ENCODE results near the gene SHISA8.

Gene SHISA8

GRCh38 chr22:41933411-41934177 is 18.7 kb upstream of the SHISA8 start:
- no peak for DNase-seq (ENCODE audit: low read depth)
- no peak for TF ChIP-seq CTCF (IDR thresholded peaks at IDR 0.05; ENCODE audit: control insufficient read depth, extremely low read depth, insufficient read depth)
- no peak overlapping the region for H3K4me3 ChIP-seq (ENCODE audit: low read depth, low read length)

GRCh38 chr22:41932353-41932752 is 17.5 kb upstream of the SHISA8 start:
- no peak for DNase-seq (ENCODE audit: low read depth)
- no peak overlapping the region for H3K4me3 ChIP-seq (ENCODE audit: low read depth, low read length)
- no peak for TF ChIP-seq CTCF (IDR thresholded peaks at IDR 0.05; ENCODE audit: control insufficient read depth, extremely low read depth, insufficient read depth)

- no peak for TF ChIP-seq CTCF (IDR thresholded peaks at IDR 0.05; ENCODE audit: control insufficient read depth, extremely low read depth, insufficient read depth)
- no peak for DNase-seq (ENCODE audit: low read depth)
Observed at GRCh38 chr22:41931701-41932269, 16.9 kb upstream of the SHISA8 start.

DNA sequence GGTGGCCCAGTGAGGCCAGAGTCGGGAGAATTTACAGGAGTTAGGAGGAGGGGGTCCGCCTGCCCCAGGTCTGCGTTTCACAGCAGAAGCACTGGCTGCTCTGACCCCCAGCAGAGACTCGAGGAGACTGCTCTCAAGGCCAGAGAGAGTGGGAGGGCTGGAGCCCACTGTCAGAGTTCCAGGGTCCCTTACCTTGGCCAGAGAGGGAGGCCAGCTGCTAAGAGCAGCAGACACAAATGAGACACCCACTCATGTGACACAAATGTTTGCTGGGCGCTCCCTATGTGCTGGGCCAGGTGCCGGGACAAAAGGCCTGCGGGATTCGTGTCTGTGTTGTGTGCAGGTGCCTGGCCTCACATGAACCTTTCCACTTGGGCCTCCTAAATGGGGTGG is 14.5 kb upstream of the SHISA8 start:
- DNase-seq (ENCODE audit: low read depth), result no peak
- TF ChIP-seq CTCF (IDR thresholded peaks at IDR 0.05; ENCODE audit: control insufficient read depth, extremely low read depth, insufficient read depth), result no peak
- H3K4me3 ChIP-seq (ENCODE audit: low read depth, low read length), result no peak overlapping the region

More at GRCh38 chr22:41931701-41932269, 16.9 kb upstream of the SHISA8 start:
- H3K4me3 ChIP-seq (ENCODE audit: low read depth, low read length), result no peak overlapping the region

DNA sequence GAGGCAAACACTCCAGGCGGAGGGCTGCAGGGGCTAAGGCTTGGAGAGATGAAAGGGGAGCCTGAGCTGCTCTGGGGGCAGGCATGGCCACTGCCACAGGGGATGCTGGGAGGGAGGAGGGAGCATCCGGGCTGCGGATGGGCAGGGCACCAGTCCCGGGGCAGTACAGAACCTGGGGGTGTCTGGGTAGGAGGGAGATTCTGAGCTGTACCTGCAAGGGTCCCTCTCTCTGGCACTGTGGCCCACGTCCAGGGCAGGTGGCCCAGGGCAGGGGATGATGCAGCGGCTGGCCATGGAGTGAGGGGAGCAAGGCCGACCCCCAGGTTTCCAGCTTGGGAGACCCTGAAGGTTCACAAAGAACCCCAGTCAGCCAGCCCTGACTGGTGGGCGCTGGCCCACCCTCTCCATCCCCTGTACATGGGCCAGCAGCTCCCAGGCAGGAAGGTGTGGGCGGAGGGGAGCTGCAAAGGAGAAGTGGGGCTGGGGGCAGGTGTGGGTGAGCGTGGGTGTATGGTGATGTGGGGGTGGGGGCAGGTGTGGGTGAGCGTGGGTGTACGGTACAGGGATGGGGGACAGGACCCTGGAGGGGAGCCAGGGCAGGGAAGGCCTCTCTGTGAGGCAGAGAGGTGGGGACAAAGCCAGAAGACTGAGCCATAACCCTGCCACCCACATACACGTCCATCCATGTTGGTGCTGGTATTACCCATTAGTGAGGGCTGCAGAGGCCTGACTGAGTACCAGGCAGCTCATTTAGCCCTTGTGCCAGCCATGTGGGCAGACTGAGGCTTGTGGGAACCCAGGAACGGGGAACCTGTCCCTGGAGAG is 13.9 kb upstream of the SHISA8 start:
- no peak overlapping the region for H3K4me3 ChIP-seq (ENCODE audit: low read depth, low read length)
- no peak for TF ChIP-seq CTCF (IDR thresholded peaks at IDR 0.05; ENCODE audit: control insufficient read depth, extremely low read depth, insufficient read depth)
- no peak for DNase-seq (ENCODE audit: low read depth)

- TF ChIP-seq CTCF (IDR thresholded peaks at IDR 0.05; ENCODE audit: control insufficient read depth, extremely low read depth, insufficient read depth), result no peak
- DNase-seq (ENCODE audit: low read depth), result no peak
- no peak overlapping the region for H3K4me3 ChIP-seq (ENCODE audit: low read depth, low read length)
Observed at GRCh38 chr22:41927813-41928212, 12.9 kb upstream of the SHISA8 start.

All from LNCaP clone FGC (cell line).